HG02884 (cell line): Measurements from ENCODE around the gene PNLIPRP3.

ENCODE experiments used
- ATAC-seq: cut with Tn5 transposase; IDR thresholded peaks from one replicate; pipeline ENCODE4 v1.9.1; 2021; ENCODE audit warnings: mild to moderate bottlenecking, moderate library complexity; ENCODE audit not compliant: unreplicated experiment

Gene PNLIPRP3

GRCh38 chr10:116444527-116445142, 17.0 kb downstream of the PNLIPRP3 start:
- ATAC-seq = peak; percentile 83

- ATAC-seq = no peak
Measured at GRCh38 chr10:116450861-116451260, 23.2 kb downstream of the PNLIPRP3 start.

DNA sequence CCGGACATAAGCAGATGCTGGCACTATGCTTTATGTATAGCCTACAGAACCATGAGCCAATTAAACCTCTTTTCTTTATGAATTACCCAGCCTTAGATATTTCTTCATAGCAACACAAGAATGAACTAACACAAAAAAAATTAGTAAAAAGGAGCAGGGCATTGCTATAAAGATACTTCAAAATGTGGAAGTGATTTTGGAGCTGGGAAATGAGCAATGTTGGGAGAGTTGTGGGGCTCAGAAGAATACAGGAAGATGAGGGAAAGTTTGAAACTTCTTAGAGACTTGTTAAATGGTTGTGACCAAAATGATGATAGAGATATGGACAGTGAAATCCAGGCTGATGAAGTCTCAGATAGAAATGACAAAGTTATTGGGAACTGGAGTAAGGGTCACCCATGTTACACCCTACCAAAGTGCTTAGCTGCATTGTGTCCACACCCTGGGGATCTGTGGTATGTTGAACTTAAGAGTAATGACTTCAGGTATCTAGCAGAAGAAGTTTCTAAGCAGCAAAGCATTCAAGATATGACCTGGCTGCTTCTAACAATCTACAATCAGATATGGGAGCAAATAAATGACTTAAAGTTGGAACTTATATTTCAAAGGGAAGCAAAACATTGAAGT, 24.2 kb downstream of the PNLIPRP3 start:
- ATAC-seq = no peak

DNA sequence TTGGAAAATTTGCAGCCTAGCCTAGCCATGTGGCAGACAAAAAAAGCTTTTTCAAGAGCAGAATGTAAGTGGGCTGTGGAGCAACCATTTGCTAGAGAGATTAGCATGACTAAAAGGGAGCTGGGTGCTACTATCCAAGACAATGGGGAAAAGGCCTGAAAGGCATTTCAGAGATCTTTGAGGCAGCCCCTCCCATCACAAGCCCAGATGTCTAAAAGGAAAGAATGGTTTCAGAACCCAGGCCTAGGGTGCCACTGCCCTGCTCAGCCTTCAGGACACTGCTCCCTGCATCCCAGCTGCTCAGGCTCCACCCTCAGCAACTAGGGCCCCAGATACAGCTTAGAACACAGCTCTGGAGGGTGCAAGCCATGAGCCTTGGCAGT, 24.7 kb downstream of the PNLIPRP3 start:
- ATAC-seq = no peak

DNA sequence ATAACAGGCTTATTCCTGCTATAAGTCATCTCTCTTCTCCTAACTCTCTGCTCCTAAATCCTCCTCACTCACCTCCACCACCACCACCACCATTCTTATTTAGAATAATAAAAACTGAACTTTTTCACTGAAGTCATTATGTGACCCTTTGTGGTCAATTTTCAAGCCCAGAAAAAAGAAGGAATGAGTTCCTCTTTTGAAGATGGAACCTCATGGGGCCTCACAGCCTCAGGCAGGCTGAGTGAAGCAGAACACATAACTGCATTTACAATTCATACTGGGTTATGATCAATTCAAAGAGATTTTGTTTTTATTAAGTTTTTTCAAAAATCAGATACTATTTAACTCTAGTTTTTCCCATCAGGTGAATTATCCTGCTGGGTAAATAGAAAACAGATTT, 29.8 kb downstream of the PNLIPRP3 start:
- ATAC-seq = no peak

DNA sequence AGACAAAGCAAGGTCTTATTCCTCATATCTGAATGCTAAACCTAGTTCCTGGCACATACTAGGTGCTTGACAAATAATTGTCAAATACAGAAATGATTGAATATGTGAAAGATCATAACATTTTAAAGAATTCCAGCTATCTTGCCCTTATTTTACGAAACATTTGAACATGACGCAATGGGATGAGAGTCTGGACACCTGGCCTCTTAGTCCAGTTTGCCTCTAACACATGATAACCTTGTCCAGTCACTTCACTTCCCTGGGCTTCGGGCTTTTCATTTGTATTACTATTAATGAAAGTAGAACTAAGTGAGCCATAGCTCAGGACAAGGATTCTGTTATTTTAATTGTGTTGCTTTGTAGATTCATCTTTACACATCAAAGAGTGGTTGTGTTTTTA, 32.6 kb downstream of the PNLIPRP3 start:
- no peak for ATAC-seq

DNA sequence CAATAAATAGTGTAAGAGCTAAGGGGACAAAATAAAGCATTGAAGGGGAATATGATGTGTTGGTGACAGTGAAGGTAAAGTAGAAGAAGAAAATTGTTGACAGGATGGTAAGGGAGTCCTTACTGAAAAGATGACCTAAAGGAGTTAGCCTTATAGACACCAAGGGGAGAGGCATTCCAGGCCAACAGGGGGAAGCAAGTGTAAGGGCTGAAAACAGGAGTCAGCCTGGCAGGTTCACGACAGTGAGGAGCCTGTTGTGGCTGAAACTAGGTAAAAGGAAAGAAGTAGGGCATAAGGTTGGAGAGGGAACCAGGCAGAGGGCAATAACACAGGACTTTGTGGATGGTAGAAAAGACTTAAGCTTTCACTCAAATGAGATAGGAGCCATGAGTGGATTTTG, 34.0 kb downstream of the PNLIPRP3 start:
- no peak for ATAC-seq

- ATAC-seq = no peak
Measured at GRCh38 chr10:116464257-116464656, 36.6 kb downstream of the PNLIPRP3 start.

DNA sequence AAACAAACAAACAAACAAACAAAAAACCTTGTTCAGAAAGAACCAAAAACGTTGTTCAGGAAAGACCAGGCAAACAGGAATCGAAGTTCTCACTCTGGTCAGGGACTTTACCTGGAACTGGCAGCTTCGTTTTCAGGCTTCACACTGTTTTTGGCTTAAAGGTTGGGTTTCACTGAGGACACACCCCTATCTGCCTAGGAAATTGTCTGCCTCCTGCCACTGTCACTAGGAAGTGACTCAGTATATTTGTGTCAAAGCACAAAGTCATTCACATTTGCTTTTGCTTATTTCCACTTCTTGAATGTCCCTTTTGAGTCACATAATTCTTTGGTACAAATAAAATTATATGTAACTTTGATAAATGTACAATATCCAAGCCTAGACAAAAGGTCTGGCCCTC, 37.9 kb downstream of the PNLIPRP3 start:
- ATAC-seq = no peak

GRCh38 chr10:116466715-116467422, 39.2 kb downstream of the PNLIPRP3 start:
- no peak for ATAC-seq

DNA sequence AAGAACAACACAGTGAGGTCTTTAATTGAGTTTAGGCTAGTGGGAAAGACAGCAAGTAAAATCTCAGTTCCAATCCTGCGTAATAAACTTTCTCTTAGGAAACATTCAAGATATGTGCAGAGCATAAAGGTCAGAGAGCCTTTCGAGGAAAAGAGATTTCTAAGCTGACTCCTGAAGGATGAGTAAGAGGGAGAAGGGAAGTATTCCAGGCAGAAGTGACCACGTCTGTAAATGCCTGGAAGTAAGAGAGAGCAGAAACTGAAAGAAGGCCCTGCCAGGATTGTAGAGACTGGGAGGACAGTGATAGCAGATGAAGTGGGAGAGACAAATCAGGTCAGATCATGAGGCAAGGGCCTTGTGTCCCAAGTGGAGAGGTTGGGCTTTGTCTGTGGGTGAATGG, 41.8 kb downstream of the PNLIPRP3 start:
- ATAC-seq = no peak

DNA sequence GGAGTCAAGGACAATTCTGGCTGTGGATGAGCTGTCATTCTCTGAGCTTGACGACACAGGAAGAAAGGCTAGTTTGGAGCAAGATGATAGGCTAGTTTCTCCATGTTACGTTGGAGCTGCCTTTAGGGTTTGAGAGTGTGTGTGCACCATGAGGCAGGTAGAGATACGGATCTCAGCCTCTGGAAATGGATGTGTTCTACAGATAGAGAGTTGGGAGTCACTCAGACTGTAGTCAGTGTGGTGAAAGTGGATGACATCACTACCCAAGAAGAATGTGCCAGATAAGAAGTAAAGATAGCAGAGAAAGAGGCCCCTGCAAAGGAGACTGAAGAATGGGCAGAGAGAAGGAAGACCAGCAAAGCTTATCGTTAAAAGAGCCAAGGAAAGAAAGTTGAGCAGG, 42.4 kb downstream of the PNLIPRP3 start:
- ATAC-seq = no peak

DNA sequence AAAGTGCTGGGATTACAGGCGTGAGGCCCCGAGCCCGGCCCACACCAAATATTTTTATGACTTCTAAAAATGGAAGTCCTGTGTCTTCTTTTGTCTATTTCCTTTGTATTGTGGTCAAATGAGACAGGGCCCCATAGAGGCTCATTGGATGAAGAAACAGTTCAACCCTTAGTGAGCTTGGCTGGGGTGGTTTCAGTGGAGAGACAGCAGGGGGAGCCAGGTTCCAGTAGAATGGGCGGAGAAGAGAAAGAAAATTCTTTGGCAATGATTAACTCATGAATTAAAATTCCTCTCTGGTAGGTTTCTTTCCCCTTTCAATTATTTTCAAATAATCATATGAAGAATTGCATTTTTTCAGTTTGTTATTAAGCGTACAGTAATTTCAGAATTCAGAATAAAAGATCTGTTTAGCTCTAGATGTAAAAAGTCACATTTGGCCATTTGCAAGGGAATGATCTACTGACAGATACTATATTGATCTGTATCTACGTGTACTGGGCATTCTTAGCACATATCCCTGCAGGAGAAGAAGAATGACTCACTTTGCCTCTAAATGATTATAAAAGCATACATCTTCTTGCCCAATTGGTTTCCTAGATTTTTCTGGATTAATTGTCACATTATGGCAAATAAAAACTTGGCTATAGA, 43.2 kb downstream of the PNLIPRP3 start:
- no peak for ATAC-seq

DNA sequence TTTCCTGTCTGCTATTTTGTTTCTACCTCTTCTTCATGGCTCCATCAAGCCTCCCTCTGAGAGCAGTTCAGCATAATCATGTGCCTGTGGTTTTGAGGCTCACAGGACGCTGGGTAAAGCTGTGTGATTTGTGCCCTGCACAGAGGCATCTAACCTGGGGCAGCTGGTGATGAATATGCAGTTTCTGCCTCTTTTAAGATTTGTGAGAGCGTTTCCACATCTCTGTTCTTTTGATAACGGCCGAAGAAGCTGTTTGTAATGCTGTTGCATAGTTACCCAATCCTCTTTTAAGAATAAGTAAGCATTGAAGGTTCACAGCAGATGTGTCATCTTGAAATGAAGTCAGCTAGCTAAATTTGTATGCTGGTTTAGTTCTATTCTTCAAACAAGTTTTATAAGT, 45.2 kb downstream of the PNLIPRP3 start:
- ATAC-seq = no peak

DNA sequence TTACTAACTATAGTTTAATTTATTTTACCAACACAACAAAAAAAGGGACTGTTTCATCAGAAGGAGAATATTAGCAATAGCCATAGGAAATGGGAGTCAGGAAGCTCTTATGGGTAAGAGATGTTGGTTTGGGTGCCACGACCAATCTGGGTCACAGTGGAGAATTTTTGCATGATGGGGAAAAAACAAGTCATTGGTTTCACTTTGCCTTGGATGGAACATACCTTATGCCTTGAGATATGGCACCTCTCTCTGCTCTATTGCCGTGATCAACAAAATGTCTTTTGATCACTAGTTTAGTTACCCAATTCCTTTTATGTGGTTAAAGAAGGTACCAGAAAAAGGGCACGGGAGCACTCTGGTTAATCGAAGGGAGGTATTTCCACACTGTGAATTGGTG, 48.2 kb downstream of the PNLIPRP3 start:
- no peak for ATAC-seq

DNA sequence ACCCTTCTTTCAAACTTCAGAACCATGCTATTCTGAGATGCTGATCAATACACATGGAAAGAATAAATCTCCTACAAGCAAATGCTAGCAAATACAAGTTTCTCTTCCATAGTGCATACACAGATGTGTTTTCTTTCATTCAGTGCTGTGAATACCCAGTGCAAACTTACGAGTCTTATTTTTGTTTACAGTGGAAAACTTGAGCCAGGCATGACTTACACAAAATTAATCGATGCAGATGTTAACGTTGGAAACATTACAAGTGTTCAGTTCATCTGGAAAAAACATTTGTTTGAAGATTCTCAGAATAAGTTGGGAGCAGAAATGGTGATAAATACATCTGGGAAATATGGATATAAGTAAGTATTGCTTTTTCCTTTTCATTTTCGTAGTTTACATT, 48.8 kb downstream of the PNLIPRP3 start:
- no peak for ATAC-seq

- ATAC-seq = no peak
Measured at GRCh38 chr10:116477986-116478664, 50.5 kb downstream of the PNLIPRP3 start.

DNA sequence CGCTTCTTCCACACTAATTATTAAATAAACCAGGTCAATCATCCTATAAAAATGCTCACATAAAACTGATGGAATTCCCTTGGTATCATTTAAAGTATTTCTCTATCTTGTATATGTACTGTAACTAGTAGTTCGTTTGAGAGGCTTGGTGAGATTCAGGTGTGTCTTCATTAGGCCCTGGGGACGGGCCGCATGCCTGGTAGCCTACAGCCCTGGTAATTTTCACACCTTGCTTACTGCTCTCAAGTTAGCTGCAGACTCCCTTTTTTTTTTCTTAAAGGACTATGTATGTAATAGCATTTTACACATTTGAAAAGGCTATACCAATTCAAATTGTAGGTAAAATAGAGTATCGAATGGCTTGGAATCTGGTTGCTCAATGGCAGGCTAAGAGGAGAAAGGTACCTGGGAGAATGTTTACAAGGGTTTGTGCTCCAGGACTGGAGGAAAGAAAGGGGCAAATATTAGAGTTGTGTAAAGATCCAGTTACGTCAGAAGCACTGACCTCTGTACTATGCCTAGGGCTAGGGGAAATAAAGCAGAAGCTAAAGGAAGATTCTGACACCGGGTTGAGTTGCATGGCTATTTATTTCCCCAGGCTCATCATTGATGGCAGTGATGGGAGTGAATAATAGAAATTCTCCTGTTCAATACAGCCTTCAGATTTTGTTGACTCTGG, 59.3 kb downstream of the PNLIPRP3 start:
- ATAC-seq = no peak

DNA sequence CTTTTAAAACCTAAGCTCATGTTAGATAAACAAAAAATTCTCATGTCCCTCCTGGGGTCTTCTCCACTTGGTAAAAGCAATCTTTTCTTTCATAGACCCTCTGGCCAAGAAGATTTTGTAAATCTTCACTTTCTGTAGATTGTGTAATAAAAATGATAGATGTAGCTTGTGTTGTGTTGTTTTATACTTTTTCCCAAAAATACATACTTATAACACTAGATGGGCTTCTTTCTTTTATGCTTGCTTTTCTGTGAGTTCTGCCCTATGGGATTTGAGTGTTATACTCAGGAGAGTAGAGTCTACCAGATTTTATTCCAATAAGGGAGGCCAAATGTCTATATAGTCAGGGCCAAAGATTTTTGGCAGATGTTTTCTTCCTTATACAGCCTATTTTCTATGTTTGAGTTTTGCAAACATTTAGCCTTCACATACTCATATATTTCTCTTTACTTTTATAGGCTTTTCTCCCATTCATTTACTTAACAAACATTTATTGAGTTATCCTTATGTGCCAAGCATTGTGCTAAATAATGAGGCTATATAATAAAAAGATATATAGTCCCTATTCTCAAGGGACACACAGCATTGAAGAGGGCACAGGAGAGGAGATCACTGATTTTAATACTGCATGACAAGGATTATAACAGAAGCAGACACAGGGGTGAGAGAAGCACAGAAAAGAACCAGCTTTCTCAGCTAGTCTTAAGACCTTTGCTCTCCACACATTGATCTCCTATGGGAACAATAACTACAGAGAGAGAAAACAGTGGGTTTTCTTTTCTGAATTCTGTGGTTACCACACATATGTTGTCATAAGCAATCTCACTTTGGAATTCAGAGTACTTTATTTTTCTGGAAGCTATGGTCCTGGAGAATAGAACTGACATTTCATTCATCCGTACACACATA, 60.1 kb downstream of the PNLIPRP3 start:
- no peak for ATAC-seq

GRCh38 chr10:116489460-116489859, 61.8 kb downstream of the PNLIPRP3 start:
- no peak for ATAC-seq
